ENCODE results near the gene ANK2. TPM values are rescaled to one million over a fixed set of nuclear protein-coding genes. Genes with fewer than 3 reads are reported as not detected.

ANK2 gene
- total RNA-seq, 2 donors from 2014 or later, result 9.9 to 11.5 TPM

GRCh38 chr4:113371111-113371510, 321.7 kb downstream of the ANK2 start:
- no peak for ATAC-seq

GRCh38 chr4:113375964-113376666, 326.7 kb downstream of the ANK2 start:
- ATAC-seq (no peak), DNase-seq (no peak)
- TF ChIP-seq, protein P1, sequence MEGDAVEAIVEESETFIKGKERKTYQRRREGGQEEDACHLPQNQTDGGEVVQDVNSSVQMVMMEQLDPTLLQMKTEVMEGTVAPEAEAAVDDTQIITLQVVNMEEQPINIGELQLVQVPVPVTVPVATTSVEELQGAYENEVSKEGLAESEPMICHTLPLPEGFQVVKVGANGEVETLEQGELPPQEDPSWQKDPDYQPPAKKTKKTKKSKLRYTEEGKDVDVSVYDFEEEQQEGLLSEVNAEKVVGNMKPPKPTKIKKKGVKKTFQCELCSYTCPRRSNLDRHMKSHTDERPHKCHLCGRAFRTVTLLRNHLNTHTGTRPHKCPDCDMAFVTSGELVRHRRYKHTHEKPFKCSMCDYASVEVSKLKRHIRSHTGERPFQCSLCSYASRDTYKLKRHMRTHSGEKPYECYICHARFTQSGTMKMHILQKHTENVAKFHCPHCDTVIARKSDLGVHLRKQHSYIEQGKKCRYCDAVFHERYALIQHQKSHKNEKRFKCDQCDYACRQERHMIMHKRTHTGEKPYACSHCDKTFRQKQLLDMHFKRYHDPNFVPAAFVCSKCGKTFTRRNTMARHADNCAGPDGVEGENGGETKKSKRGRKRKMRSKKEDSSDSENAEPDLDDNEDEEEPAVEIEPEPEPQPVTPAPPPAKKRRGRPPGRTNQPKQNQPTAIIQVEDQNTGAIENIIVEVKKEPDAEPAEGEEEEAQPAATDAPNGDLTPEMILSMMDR (IDR thresholded peaks at IDR 0.05), result no peak
- TF ChIP-seq POLR2A (IDR thresholded peaks at IDR 0.05), result no peak
- no peaks in the 10 kb centered on the region for H3K27me3 ChIP-seq
- no peak overlapping the region for H3K4me3 ChIP-seq
- 79 to 83% methylated on average over 1 of the region's 1 CpG for WGBS, 2 donors
- no peak overlapping the region for H3K27ac ChIP-seq
- no peaks in the 10 kb centered on the region for H3K9me3 ChIP-seq
- no peaks in the 10 kb centered on the region for H3K4me1 ChIP-seq
- intact Hi-C loops (cut with DNase I), result no loop called here
- no peaks in the 10 kb centered on the region for H3K36me3 ChIP-seq (replicated peaks in 1 of 2; ENCODE audit: insufficient read depth in 1 of 2, low read depth in 2 of 2)

More at GRCh38 chr4:113371111-113371510, 321.7 kb downstream of the ANK2 start:
- Histone ChIP-seq H3K27me3 (no peaks in the 10 kb centered on the region), H3K4me1 (no peaks in the 10 kb centered on the region), H3K9me3 (no peaks in the 10 kb centered on the region), H3K36me3 (replicated peaks in 1 of 2; ENCODE audit: insufficient read depth in 1 of 2, low read depth in 2 of 2) (no peaks in the 10 kb centered on the region), H3K27ac (no peak overlapping the region), H3K4me3 (no peak overlapping the region)
- TF ChIP-seq, protein P1 (IDR thresholded peaks at IDR 0.05), result no peak
- no peak for TF ChIP-seq POLR2A (IDR thresholded peaks at IDR 0.05)
- intact Hi-C loops (cut with DNase I), result no loop called here
- no peak for DNase-seq

- Histone ChIP-seq H3K27me3 (no peaks in the 10 kb centered on the region), H3K36me3 (replicated peaks in 1 of 2; ENCODE audit: insufficient read depth in 1 of 2, low read depth in 2 of 2) (no peaks in the 10 kb centered on the region), H3K4me1 (no peaks in the 10 kb centered on the region), H3K27ac (no peak overlapping the region), H3K4me3 (no peak overlapping the region), H3K9me3 (no peaks in the 10 kb centered on the region)
- TF ChIP-seq POLR2A (IDR thresholded peaks at IDR 0.05), result no peak
- TF ChIP-seq, protein P1 (IDR thresholded peaks at IDR 0.05), result no peak
- 75 to 78% methylated on average over 1 of the region's 1 CpG for WGBS, 2 donors
- intact Hi-C loops (cut with DNase I), result no loop called here
- DNase-seq (no peak), ATAC-seq (no peak)
Measured at GRCh38 chr4:113378836-113379235, 329.4 kb downstream of the ANK2 start.

GRCh38 chr4:113382704-113383103, 333.3 kb downstream of the ANK2 start:
- ATAC-seq (no peak), DNase-seq (no peak)
- Histone ChIP-seq H3K36me3 (replicated peaks in 1 of 2; ENCODE audit: insufficient read depth in 1 of 2, low read depth in 2 of 2) (no peaks in the 10 kb centered on the region), H3K27me3 (no peaks in the 10 kb centered on the region), H3K4me3 (no peak overlapping the region), H3K27ac (no peak overlapping the region), H3K4me1 (no peaks in the 10 kb centered on the region), H3K9me3 (no peaks in the 10 kb centered on the region)
- 67 to 76% methylated on average over 1 of the region's 1 CpG for WGBS, 2 donors
- intact Hi-C loops (cut with DNase I), result no loop called here
- no peak for TF ChIP-seq POLR2A (IDR thresholded peaks at IDR 0.05)
- TF ChIP-seq, protein P1 (IDR thresholded peaks at IDR 0.05), result no peak
